Measurements from ENCODE around the gene TRPC5OS. TPM values are rescaled to one million over a fixed set of nuclear protein-coding genes. Genes with fewer than 3 reads are reported as not detected.

Gene TRPC5OS
- total and polyA plus RNA-seq, 2 of the 4 experiments (the other 2 are of a cell fraction), result not detected

DNA sequence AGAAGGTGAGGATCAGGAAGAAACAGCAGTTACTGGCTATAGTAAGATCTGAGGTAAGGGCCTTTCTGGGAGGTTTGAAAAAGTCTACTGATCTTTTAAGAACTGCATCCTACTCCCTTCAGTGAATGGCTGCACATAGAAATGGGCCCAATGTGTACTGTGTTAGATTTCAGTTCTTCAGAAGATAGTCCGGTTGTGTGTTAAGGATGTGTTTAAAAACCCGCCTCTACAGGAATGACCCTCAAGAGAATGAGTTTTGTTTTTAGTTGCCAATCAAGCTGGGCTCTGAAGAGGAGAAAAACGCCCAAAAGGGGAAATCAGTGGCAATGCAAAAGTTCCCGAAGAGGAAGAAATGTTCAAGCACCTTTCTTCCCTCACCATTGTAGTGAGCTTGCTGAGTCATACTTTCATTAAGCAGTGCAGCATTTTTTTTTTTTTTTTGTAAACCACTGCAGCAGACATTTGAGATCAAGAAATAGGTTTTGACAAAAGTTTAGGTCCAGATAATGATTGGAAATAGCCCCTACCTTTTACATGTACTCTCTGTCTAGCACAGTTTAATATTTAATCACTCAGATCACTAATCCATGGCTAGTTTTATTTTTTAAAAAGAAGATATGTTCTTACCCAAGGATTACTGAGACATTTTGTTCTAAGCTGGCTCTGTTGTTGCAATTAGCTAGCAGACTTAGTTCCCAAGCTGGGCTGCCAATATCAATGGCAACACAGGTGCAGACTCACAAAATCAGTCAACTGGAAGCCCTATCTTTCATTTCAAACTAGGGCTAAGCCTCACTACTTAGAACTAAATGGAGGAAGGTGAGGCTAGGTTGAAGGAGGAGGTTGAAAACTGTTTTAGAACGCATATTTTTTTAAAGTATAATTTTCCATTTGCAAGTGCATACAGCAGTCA, 7.0 kb upstream of the TRPC5OS start:
- dilution Hi-C loops (cut with HindIII; ENCODE audit: low sequenced_read_pairs, unreplicated experiment), result no loop called here
- Histone ChIP-seq H2BK120ac (ENCODE audit: low read depth, low read length) (peak overlapping the region; percentile 12), H3K18ac (ENCODE audit: low read depth, low read length) (no peak overlapping the region), H3K4ac (ENCODE audit: low read depth, low read length) (no peak overlapping the region), H3K23ac (ENCODE audit: low read depth, low read length) (no peak overlapping the region), H3K9me1 (ENCODE audit: insufficient read depth, low read length) (no peaks in the 10 kb centered on the region), H3K27me3 (ENCODE audit: control insufficient read depth, insufficient read depth, low read length) (peaks cover 5% of the 10 kb centered on the region), H2BK5ac (ENCODE audit: low read depth, low read length, poor library complexity, severe bottlenecking) (no peak overlapping the region), H3K56ac (ENCODE audit: extremely low read depth, insufficient read depth, low read length) (no peak overlapping the region), H2BK15ac (ENCODE audit: low read depth, low read length) (no peak overlapping the region), H4K8ac (ENCODE audit: low read depth in 2 of 2, low read length in 2 of 2) (no peak overlapping the region), H3K79me1 (ENCODE audit: low read depth in 1 of 2, low read length in 2 of 2) (no peaks in the 10 kb centered on the region), H3K4me2 (ENCODE audit: low read depth, low read length) (peak overlapping the region; percentile 75), H2BK20ac (ENCODE audit: low read depth, low read length) (no peak overlapping the region), H2AK5ac (ENCODE audit: low read depth, low read length) (no peak overlapping the region), H3K4me1 (ENCODE audit: control insufficient read depth, insufficient read depth, low read length) (no peaks in the 10 kb centered on the region), H3K9ac (ENCODE audit: low read depth, low read length) (no peak overlapping the region), H3K27ac (ENCODE audit: insufficient read depth, low read length) (no peak overlapping the region), H4K20me1 (ENCODE audit: insufficient read depth, low read length) (no peaks in the 10 kb centered on the region), H3K4me3 (ENCODE audit: insufficient read depth, low read depth, low read length) (no peak overlapping the region), H3K14ac (replicated peaks; ENCODE audit: low read depth, low read length) (no peak overlapping the region), H2AK9ac (replicated peaks; ENCODE audit: low read depth, low read length, poor library complexity) (no peak overlapping the region), H2AFZ (replicated peaks; ENCODE audit: low read length, poor library complexity) (no peak overlapping the region), H4K91ac (ENCODE audit: insufficient read depth, low read depth, low read length) (no peak overlapping the region), H3K9me3 (ENCODE audit: control insufficient read depth, insufficient read depth, low read length) (no peaks in the 10 kb centered on the region), H4K5ac (ENCODE audit: low read depth, low read length) (peak overlapping the region; percentile 39; the same call in 1 of the 2 replicates), H3K36me3 (ENCODE audit: control insufficient read depth, insufficient read depth, low read length) (no peaks in the 10 kb centered on the region)
- ATAC-seq (ENCODE audit: low read depth), result peak; percentile 32; the same call in 1 of the 2 replicates
- TF ChIP-seq MAFK (IDR thresholded peaks at IDR 0.05; ENCODE audit: low read depth, low read length) (peak; percentile 23; the same call in 1 of the 2 replicates), NFE2L2 (IDR thresholded peaks at IDR 0.05; ENCODE audit: low read depth, low read length) (peak; percentile 71)
- TF ChIP-seq, protein P1, sequence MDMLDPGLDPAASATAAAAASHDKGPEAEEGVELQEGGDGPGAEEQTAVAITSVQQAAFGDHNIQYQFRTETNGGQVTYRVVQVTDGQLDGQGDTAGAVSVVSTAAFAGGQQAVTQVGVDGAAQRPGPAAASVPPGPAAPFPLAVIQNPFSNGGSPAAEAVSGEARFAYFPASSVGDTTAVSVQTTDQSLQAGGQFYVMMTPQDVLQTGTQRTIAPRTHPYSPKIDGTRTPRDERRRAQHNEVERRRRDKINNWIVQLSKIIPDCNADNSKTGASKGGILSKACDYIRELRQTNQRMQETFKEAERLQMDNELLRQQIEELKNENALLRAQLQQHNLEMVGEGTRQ (IDR thresholded peaks at IDR 0.05; ENCODE audit: low read depth, low read length), result no peak
- DNase-seq, result peak; percentile 13
- ChIA-PET POLR2A (ENCODE audit: unreplicated experiment) (no interaction called here), CTCF (interaction anchor here (0.6 to 0.9 kb wide), 5 partner anchors 18 to 674 kb away, joined by 3 to 4 read pairs (median 3); no protein-coding TSS in a partner anchor)
- in situ Hi-C loops (cut with MboI; ENCODE audit: low sequenced_read_pairs), result no loop called here
- intact Hi-C loops (cut with micrococcal nuclease), result loop anchor here (1.0 to 5.0 kb wide), 6 partner anchors 175 to 863 kb away; no protein-coding TSS in a partner anchor
- no TSS peak for BruUV-seq (replicated peaks)
- no CpG with 5 or more reads among the region's 5 CpGs for WGBS, 2 experiments (ENCODE audit: extremely low coverage in 2 of 2, insufficient read length in 1 of 2)
